HEK293T (cell line): ENCODE results near the gene MRPS12.

Experiments
- CTCF ChIA-PET: fragments of 350-600 bp; formaldehyde crosslinking; extraction: SDS; loops from one replicate; lab custom pipeline; 2021; ENCODE audit warnings: antibody characterized with exemption, inconsistent platforms; lab: Yijun Ruan, JAX
- POLR2A ChIA-PET: fragments of 350-600 bp; formaldehyde crosslinking; extraction: SDS; loops from one replicate; lab custom pipeline; 2020; ENCODE audit warnings: antibody characterized with exemption, inconsistent platforms; lab: Yijun Ruan, JAX
- DNase-seq: peaks from one replicate; pipeline ENCODE4 v3.0.0; 2012; ENCODE audit warnings: mixed read lengths; ENCODE audit errors: extremely low spot score
- ARNT ChIP-seq: fragments of 450-650 bp; IDR thresholded peaks from 2 replicates; pipeline ENCODE4 v1.6.1; 2017; ENCODE audit warnings: mild to moderate bottlenecking
- BHLHE40 ChIP-seq: fragments of 450-650 bp; IDR thresholded peaks from 2 replicates; pipeline ENCODE4 v1.6.1; 2016; ENCODE audit warnings: mild to moderate bottlenecking, moderate library complexity, borderline replicate concordance
- CTBP1 ChIP-seq: fragments of 450-650 bp; IDR thresholded peaks from 2 replicates; pipeline ENCODE4 v1.6.1; 2016; ENCODE audit warnings: borderline replicate concordance
- ELF4 ChIP-seq: fragments of 450-650 bp; IDR thresholded peaks from 2 replicates; pipeline ENCODE4 v1.6.1; 2017; ENCODE audit warnings: antibody characterized with exemption
- FOXA1 ChIP-seq: fragments of 450-650 bp; IDR thresholded peaks from 2 replicates; pipeline ENCODE4 v1.6.1; 2016; ENCODE audit warnings: mild to moderate bottlenecking
- FOXK2 ChIP-seq: fragments of 450-650 bp; IDR thresholded peaks from 2 replicates; pipeline ENCODE4 v1.6.1; 2016; ENCODE audit warnings: mild to moderate bottlenecking
- FOXM1 ChIP-seq: fragments of 450-650 bp; IDR thresholded peaks from 2 replicates; pipeline ENCODE4 v1.6.1; 2017; ENCODE audit warnings: mild to moderate bottlenecking, borderline replicate concordance
- HDGF ChIP-seq: fragments of 450-650 bp; IDR thresholded peaks from 2 replicates; pipeline ENCODE4 v1.6.1; 2017; ENCODE audit warnings: antibody characterized with exemption, borderline replicate concordance
- L3MBTL2 ChIP-seq: fragments of 450-650 bp; conservative IDR thresholded peaks from 2 replicates; pipeline ENCODE4 v1.6.1; 2016; ENCODE audit warnings: mild to moderate bottlenecking
- LEF1 ChIP-seq: fragments of 450-650 bp; IDR thresholded peaks from 2 replicates; pipeline ENCODE4 v1.6.1; 2017; ENCODE audit warnings: mild to moderate bottlenecking, borderline replicate concordance
- NFRKB ChIP-seq: fragments of 450-650 bp; IDR thresholded peaks from 2 replicates; pipeline ENCODE4 v1.6.1; 2016; ENCODE audit warnings: mild to moderate bottlenecking, moderate library complexity
- SP1 ChIP-seq: fragments of 450-650 bp; IDR thresholded peaks from 2 replicates; pipeline ENCODE4 v1.6.1; 2017
- SUZ12 ChIP-seq: fragments of 450-650 bp; IDR thresholded peaks from 2 replicates; pipeline ENCODE4 v1.6.1; 2016; ENCODE audit warnings: mild to moderate bottlenecking
- TARDBP ChIP-seq: fragments of 450-650 bp; IDR thresholded peaks from 2 replicates; pipeline ENCODE4 v1.6.1; 2016
- ZNF384 ChIP-seq: fragments of 450-650 bp; IDR thresholded peaks from 2 replicates; pipeline ENCODE4 v1.6.1; 2016
- TF ChIP-seq, protein P1 (sequence below): fragments of 450-650 bp; IDR thresholded peaks from 2 replicates; pipeline ENCODE4 v1.6.1; 2016

MRPS12 gene

DNA sequence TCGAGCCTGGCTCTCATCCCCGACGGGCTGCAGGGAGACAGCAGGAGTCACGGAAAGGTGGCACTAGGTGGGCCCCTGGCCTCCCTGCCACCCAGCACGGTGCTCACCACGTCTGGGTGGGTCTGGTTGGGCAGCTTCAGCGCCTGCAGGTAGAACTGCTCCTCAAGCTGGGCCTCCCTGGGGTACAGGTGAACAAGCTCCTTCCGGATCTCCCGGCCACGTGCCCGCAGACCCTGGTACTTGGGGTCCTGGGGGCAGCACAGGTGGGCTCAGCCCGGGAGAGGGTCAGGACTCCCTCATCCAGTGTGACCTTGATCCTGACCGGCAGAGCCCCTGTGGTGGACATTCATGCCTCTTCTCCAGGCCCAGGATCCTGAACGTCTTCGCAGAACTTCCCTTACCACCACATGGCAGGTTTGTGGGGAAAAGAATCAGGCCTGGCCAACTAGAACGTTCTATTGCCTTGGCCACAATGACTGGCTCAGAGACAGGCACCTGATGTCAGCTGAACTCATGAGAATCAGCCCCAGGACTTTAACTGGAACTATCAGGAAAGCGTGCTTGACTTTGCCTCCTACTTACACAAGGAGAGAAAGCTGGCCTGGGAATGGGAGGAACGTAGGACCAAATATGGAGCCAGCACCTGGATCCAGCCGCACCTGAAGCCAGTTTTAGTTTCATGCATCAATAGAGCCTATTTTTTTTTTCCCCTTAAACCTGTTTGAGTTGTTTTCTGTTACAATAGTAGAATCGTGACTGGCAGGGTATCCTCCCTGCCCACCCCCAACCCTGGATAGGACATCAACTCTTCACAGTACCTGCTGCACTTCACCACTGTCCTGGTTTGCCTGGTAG is 9.1 kb upstream of the MRPS12 start:
- POLR2A ChIA-PET: interaction anchor here (0.7 to 1.2 kb wide), 2 partner anchors 9 to 13 kb away, joined by 3 read pairs; partner anchors contain the start of genes MRPS12 and SARS2
- CTCF ChIA-PET: no interaction called here
- TF ChIP-seq FOXK2 (no peak), LEF1 (no peak), FOXA1 (no peak), ARNT (no peak), SP1 (no peak), CTBP1 (no peak), TARDBP (no peak), SUZ12 (no peak)
- DNase-seq: no peak

DNA sequence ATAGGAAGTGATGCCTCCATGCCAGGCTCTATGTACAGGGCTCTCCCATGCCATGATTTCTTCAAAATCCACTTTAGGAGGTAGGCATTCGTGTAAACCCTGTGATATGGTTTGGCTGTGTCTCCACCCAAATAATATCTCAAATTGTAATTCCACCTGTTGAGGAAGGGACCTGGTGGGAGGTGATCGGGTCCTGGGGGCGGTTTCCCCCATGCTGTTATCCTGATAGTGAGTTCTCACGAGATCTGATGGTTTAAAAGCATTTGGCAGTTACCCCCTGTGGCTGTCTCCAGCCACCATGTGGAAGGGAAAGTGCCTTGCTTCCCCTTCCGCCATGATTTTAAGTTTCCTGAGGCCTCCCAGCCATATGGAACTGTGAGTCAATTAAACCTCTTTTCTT is 8.3 kb upstream of the MRPS12 start:
- DNase-seq: no peak
- TF ChIP-seq BHLHE40 (no peak), HDGF (no peak), LEF1 (no peak), FOXK2 (no peak), CTBP1 (no peak)
- ChIA-PET CTCF (no interaction called here), POLR2A (no interaction called here)

DNA sequence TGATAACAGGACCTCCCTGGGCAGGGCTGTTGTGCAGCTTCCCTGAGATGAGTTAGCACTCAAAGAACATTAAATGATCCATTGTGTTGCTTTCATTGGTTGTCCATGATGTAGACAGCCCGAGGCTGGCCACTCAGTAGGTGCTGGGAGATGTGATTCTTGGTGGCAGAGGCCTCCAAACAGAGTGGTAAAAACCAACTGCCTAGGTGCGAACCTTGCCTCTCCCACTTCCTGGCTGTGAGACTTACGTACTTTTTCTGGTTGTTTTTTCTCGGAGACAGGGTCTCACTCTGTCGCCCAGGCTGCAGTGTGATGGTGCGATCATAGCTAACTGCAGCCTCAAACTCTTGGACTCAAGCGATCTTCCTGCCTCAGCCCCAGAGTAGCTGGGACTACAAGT is 6.4 kb upstream of the MRPS12 start:
- no peak for DNase-seq
- POLR2A ChIA-PET: no interaction called here
- TF ChIP-seq NFRKB (no peak), L3MBTL2 (no peak), TARDBP (no peak), CTBP1 (no peak), LEF1 (no peak), BHLHE40 (no peak), ZNF384 (no peak), ARNT (no peak), FOXK2 (no peak), SP1 (no peak), HDGF (no peak), FOXA1 (no peak), SUZ12 (no peak)
- TF ChIP-seq, protein P1, sequence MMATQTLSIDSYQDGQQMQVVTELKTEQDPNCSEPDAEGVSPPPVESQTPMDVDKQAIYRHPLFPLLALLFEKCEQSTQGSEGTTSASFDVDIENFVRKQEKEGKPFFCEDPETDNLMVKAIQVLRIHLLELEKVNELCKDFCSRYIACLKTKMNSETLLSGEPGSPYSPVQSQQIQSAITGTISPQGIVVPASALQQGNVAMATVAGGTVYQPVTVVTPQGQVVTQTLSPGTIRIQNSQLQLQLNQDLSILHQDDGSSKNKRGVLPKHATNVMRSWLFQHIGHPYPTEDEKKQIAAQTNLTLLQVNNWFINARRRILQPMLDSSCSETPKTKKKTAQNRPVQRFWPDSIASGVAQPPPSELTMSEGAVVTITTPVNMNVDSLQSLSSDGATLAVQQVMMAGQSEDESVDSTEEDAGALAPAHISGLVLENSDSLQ: no peak
- CTCF ChIA-PET: interaction anchor here (0.6 kb wide), 1 partner anchor 409 kb away, joined by 3 read pairs; no protein-coding TSS in a partner anchor

DNA sequence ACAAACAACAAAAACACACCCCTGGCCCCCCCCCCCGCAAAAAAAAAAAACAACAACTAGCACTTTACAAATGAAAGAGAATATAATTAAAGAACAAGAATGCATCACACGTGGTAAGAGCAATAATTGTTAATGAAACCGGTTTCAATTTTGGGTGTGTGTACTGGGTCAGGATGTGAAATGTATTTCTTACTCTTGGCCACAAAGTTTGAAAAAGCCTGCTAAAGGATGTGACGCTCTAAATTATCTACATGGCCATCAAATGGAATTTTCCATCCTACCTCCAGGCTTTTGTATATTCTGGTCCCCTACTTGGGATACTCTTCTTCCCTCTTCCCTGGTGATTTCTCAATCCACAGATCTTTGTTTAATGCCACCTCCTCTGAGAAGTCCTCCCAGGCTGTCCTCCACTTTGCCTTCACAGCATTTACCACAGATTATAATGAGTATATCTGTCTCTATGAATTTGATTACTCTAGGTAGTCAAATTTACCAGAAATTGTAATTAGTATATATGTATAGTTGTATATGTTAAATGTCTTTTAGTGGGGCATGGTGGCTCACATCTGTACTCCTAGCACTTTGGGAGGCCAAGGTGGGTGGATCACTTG is 2.2 kb upstream of the MRPS12 start:
- ChIA-PET CTCF (no interaction called here), POLR2A (no interaction called here)
- DNase-seq: no peak
- TF ChIP-seq BHLHE40: no peak
- no peak for TF ChIP-seq TARDBP
- TF ChIP-seq L3MBTL2: no peak
- no peak for TF ChIP-seq SP1
- TF ChIP-seq CTBP1: no peak
- TF ChIP-seq ZNF384: no peak
- no peak for TF ChIP-seq ELF4
- no peak for TF ChIP-seq FOXA1
- no peak for TF ChIP-seq FOXK2
- TF ChIP-seq NFRKB: no peak
- TF ChIP-seq, protein P1: no peak
- TF ChIP-seq FOXM1: no peak
- TF ChIP-seq SUZ12: no peak
- TF ChIP-seq LEF1: no peak

DNA sequence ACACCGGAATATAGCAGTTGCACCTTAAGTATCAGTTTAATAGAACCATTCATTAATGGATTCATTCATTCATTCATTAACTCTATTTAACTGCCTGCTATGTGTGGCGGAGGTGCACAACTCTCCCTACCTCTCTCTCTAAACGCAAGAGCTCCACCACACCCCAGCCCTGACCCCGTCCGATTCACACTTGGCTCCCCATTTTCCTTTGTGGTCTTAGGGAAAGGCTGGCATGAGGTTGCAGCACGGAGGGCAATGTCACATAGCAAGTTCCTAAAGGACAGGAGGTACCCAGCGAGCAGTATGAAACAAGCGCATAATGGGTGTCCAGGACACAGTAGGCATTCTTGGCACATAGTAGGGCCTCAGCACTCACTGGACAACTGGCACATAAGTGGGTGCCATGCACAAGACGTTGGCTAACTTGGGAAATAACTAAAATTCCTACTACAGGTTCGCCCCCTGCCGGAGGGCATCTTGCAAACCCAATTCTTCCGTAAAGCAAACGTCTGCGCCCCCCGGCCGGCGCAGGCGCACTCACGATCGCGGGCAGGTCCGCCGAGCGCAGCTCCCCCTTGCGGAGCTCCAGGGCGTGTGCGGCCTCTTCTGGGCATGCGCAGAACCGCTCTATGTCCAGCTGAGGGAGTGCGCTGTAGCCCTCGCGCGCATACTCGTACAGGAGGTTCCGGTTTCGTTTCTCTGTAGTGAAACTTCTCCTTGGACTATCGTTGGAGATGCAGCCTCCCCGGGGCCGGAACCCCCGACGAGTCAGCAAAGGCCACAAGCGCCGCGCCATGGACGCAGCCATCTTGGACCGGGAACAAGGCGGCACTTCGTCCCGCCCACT is 592 bp upstream of the MRPS12 start, which contains the start of gene SARS2:
Gene SARS2 (minus strand): TSS at position 835 of the 847 bp plus-strand sequence. CDS start 27 bp downstream, at position 808.
- ChIA-PET POLR2A (interaction anchor here (0.6 to 2.9 kb wide), 18 partner anchors 9 to 528 kb away, joined by 3 to 14 read pairs (median 4); partner anchors contain the start of genes ACTN4, FAM98C, HNRNPL and NFKBIB), CTCF (interaction anchor here (0.5 to 2.2 kb wide), 9 partner anchors 11 to 527 kb away, joined by 3 to 6 read pairs (median 4); partner anchors contain the start of genes ECH1, FAM98C, NFKBIB and SIRT2)
- DNase-seq: peak; percentile 98
- no peak for TF ChIP-seq LEF1
- TF ChIP-seq SP1: no peak
- no peak for TF ChIP-seq FOXA1
- TF ChIP-seq ZNF384: no peak
- no peak for TF ChIP-seq FOXK2
- TF ChIP-seq SUZ12: no peak
- no peak for TF ChIP-seq BHLHE40
- no peak for TF ChIP-seq HDGF
- no peak for TF ChIP-seq ARNT
- TF ChIP-seq L3MBTL2: no peak
- TF ChIP-seq ELF4: no peak
- TF ChIP-seq TARDBP: no peak
- TF ChIP-seq, protein P1: no peak
- no peak for TF ChIP-seq NFRKB
- no peak for TF ChIP-seq CTBP1
- TF ChIP-seq FOXM1: no peak
